ENCODE data around the gene DDX24. TPM values are rescaled to one million over a fixed set of nuclear protein-coding genes. Genes with fewer than 3 reads are reported as not detected.
"Not testable (repeated sequence)": the region's sequence is repeated elsewhere in the genome, so short reads cannot be mapped to it uniquely, and the experiment has no call there.

The DDX24 gene
- total RNA-seq, 1 donor from 2014 or later: 161 TPM

GRCh38 chr14:94079891-94080620 is 946 bp downstream of the DDX24 start:
- peak; percentile 8 for DNase-seq (ENCODE audit: low read depth)

DNA sequence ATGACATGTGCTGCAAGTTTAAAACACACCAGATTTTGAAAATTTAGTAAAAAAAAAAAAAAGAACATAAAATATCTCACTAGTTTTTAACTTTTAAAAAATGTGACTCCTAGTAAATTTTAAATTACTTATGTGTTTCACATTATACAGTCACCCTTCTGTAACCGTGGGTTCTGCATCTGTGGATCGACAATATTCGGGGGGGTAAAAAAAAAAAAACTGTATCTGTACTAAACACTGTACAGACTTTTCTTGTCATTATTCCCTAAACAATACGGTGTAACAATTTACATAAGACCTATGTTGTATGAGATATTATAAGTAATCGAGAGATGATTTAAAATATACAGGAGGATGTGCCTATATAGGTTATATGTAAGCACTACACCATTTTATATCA is 3.2 kb downstream of the DDX24 start:
- no peak for DNase-seq (ENCODE audit: low read depth)

GRCh38 chr14:94077111-94077821 is 3.7 kb downstream of the DDX24 start:
- no peak for DNase-seq (ENCODE audit: low read depth)

DNA sequence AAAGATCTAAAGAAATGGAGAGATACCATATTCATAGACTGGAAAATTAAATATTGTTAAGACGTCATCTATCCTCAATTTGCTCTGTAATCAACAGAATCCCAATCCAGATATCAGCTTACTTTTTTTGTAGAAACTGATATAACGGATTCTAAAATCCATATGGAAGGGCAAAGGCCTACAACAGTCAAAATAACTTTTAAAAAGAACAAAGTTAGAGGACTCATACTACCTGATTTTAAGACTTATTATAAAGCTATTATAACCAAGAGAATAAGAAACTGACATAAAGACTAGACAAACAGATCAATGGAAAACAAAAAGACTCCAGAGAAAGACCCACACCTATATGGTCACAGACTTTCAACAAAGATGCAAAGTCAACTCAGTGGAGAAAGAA is 6.0 kb downstream of the DDX24 start:
- no peak for DNase-seq (ENCODE audit: low read depth)

DNA sequence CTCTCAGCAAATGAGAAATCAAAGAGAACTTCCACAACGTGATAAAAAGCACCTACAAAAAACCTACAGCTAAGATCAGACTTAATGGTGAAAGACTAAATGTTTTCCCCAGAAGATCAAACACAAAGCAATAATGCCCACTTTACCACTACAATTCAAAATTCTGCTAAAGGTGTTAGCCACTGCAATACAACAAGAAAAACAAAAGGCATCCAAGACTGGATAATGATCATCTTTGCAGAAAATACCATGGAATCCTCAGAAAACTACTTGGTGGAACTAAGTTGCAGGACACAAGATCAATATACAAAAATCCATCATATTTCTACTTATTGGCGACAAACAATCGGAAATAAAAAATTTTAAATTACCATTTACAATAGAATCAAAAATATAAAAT is 6.5 kb downstream of the DDX24 start:
- DNase-seq (ENCODE audit: low read depth): no peak

- DNase-seq (ENCODE audit: low read depth): not testable (repeated sequence)
Observed at GRCh38 chr14:94072076-94072475, 8.9 kb downstream of the DDX24 start.

DNA sequence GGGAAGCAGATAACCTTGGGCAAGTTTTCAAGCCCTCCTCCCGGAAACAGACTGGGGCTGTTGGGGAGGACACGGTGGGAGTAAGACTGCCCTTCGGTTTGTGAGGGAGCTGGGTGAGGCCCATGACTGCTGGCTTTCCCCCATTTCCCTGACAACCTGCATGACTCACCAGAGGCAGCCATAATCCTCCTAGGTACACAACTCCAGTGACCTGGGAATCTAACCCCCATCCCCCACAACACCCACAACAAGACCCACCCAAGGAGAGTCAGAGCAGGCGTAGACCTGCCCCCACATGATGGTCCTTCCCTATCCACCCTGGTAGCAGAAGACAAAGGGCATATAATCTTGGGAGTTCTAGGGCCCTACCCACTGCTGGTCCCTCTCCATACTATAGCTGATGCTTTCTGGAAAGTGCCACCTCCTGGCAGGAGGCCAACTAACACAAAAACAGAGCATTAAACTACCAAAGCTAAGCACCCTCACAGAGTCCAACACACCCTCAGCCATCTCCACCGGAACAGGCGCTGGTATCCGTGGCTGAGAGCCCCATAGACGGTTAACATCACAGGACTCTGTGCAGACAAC is 14.8 kb downstream of the DDX24 start:
- peak; percentile 68 for DNase-seq (ENCODE audit: low read depth)

DNA sequence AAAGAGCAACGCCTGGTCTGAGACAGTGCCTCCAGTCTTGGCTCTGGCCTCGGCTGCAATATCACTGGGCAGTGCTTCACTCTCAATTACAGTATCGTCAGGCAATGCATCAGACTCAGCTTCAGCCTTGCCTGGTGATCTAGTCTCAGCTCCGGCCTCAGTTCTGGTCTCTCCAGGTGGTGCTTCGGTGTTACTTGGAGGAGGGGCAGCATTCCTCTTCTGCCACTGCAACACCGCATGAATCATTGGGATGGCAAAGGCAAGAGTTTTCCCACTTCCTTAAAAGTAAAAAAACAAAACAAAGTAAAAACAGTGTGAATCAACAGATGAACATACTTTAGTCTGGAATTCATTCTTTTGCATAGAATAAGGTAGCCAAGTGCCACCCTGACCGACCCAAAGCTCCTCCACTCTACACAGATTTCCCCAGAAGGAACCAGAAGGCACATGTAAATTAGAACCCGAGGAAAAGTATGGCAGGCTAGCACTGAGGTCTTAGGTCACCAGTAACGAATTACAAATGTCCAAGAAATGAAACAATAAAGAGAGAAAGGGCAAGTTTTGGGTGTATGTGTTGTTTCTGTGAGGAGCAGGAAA is 18.6 kb downstream of the DDX24 start:
- peak; percentile 90 for DNase-seq (ENCODE audit: low read depth)

GRCh38 chr14:94059998-94060397 is 21.0 kb downstream of the DDX24 start:
- DNase-seq (ENCODE audit: low read depth): no peak

DNA sequence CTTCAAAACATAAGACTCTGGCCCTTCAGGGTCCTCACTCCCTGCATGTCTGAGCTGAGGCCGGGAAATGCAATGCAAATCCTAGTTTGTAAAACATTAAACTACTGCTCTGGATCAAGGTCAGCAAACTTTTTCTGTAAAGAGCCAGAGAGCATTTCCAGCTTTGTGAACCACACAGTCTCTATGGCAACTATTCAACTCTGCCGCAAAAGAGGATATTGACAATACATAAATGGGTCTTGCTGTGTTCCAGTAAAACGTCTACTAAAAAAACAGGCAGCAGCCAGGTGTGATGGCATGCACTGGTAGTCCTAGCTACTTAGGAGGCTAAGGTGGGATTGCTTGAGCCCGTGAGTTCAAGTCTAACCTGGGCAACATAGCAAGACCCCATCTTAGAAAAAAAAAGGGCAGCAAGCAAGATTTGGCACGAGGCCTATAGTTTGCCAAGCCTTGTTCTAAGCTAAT is 22.3 kb downstream of the DDX24 start:
- peak; percentile 86 for DNase-seq (ENCODE audit: low read depth)

DNA sequence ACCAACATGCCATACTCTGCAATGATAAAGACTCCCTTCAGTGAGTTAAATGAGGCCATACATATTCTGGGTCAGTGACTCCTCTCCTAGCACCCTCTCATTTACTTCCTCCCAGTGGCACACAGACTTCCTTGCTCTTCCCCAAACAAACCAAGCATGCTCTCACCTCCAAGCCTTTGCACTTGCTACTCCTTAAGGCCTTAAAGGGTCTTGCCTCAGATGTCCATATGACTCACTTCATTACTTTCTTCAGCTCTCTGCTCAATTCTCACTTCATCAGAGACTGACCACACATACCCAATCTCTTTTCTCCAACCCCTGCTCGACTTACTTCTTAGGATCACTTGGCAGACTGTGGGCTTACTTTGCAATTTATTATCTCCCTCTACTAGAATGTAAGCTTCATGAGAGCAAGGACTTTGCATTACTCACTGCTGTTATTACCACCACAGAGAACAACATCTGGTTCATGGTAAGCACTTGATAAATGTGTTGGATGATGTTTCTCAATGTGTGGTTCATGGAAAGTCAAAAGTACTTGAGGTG is 22.8 kb downstream of the DDX24 start:
- no peak for DNase-seq (ENCODE audit: low read depth)

DNA sequence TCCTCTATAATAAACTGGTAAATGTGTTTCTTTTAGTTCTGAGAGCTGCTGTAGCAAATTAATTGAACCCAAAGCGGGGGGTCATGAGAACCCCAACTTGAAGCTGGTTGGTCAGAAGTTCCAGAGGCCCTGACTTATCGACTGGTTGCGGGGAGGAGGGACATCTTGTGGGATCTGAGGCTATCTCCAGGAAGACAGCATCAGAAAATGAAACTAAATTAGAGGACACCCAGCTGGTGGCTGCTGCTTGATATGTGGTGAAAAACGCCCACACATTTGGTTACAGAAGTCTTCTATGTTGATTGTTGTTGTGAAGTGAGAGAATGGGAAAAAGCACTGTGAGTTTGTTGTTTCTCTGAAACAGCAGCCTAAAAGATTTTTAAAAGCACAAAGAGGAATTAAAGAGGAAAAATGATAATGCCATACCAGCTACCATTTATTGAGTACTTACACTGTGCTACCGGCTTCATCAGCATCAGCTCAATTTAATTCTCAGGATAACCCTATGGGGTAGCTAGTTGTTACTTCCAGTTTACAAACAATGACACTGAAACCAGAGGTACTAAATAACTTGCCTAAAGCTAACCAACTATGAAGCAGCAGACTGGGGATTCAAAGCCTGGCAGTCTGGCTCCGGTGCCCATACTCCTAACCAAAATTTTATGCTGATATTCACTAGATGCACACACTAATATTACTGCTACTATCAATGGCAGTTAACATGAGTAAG is 24.3 kb downstream of the DDX24 start:
- DNase-seq (ENCODE audit: low read depth): no peak

GRCh38 chr14:94054936-94055335 is 26.1 kb downstream of the DDX24 start:
- no peak for DNase-seq (ENCODE audit: low read depth)

- no peak for DNase-seq (ENCODE audit: low read depth)
Observed at GRCh38 chr14:94054401-94054800, 26.6 kb downstream of the DDX24 start.

DNA sequence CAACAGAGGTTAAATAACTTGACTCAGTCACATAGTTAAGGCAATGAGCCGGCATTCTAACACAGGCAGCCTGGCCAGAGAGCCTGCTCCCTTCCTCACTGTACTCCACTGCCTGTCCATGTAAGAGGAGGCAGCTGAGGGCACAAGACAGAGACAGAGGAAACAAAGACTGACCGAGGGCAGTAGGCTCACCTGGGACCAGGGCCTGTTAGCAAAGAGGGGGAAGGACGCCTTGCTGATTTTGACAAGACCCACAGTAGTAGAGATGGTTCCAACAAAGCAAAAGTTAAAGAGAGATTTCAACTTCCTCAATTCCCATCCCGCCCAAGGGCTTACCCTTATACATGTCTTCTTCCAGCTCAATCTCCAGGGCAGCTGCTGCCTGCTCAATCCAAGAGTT is 28.3 kb downstream of the DDX24 start:
- no peak for DNase-seq (ENCODE audit: low read depth)

DNA sequence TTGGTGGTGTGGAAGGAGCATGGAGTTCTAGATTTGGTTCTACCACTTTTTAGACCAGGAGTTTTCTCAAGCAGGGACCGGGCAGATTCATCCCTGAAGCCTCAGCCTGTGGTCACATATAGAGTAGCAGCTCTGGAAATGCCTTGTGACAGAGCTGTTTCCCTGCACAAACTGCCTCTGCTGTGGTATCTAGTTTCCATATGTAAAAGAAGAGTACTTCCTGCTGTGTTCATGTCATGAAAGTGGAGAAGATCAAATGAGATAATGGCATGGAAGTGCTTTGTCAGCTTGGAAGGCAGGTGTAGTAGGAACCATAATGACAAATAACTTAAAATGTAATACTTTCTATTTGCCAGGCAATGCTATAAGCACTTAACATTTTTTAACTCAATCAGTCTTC is 28.8 kb downstream of the DDX24 start:
- DNase-seq (ENCODE audit: low read depth): no peak

GRCh38 chr14:94051779-94052178 is 29.2 kb downstream of the DDX24 start:
- no peak for DNase-seq (ENCODE audit: low read depth)

DNA sequence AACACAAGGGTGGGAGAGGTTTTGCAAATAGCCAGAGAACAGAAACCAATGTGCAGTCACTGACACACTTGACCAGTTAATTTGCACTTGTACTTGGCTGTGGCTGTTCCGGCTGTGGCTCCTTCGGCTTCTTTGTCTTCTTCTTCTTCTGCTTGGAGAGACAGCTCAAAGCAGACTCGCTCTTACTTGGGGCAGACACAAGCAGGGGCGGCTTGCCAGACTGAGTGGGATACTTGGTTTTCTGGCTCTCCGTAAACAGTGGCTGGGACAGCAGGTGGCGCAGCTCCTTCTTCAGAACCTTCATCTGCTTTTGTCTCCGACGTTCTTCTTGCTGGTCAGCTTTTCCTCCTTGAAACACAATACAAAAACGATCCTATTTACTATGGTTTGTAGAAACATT is 29.9 kb downstream of the DDX24 start:
- DNase-seq (ENCODE audit: low read depth): peak; percentile 48

GRCh38 chr14:94050231-94050880 is 30.6 kb downstream of the DDX24 start:
- DNase-seq (ENCODE audit: low read depth): peak; percentile 74

DNA sequence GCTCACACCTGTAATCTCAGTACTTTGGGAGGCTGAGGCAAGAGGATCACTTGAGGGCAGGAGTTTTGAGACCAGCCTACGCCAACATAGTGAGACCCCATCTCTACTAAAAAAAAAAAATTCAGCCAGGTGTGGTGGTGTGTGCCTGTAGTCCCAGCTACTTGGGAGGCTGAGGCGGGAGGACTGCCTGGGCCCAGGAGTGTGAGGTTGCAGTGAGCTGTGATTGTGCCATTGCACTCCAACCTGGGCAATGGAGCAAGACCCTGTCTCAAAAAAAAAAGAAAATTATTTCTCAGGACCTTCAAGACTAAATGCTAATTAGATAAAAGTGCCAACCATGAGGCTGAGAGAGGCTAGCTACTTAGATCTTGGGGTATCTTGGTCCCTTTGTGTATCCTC is 31.4 kb downstream of the DDX24 start:
- DNase-seq (ENCODE audit: low read depth): no peak
